Measurements from ENCODE around the gene ACE.
A peak's percentile ranks its signal among the peaks of the same experiment; 100 is the strongest.

Gene ACE

GRCh38 chr17:63533433-63534077, 56.7 kb downstream of the ACE start:
- H3K4me3 ChIP-seq (ENCODE audit: low read length): no peak overlapping the region
- no peak for TF ChIP-seq CTCF (conservative IDR thresholded peaks at IDR 0.05; ENCODE audit: low read depth, low read length)
- DNase-seq (ENCODE audit: low read depth): no peak

- TF ChIP-seq CTCF (conservative IDR thresholded peaks at IDR 0.05; ENCODE audit: low read depth, low read length): no peak
- no peak for DNase-seq (ENCODE audit: low read depth)
Observed at GRCh38 chr17:63534078-63534570, 57.3 kb downstream of the ACE start.

GRCh38 chr17:63534816-63535455, 58.1 kb downstream of the ACE start:
- no peak for TF ChIP-seq CTCF (conservative IDR thresholded peaks at IDR 0.05; ENCODE audit: low read depth, low read length)
- no peak for DNase-seq (ENCODE audit: low read depth)
- no peak overlapping the region for H3K4me3 ChIP-seq (ENCODE audit: low read length)

More at GRCh38 chr17:63534078-63534570, 57.3 kb downstream of the ACE start:
- no peak overlapping the region for H3K4me3 ChIP-seq (ENCODE audit: low read length)

GRCh38 chr17:63535640-63536039, 58.8 kb downstream of the ACE start:
- no peak for DNase-seq (ENCODE audit: low read depth)
- no peak overlapping the region for H3K4me3 ChIP-seq (ENCODE audit: low read length)
- TF ChIP-seq CTCF (conservative IDR thresholded peaks at IDR 0.05; ENCODE audit: low read depth, low read length): no peak

- no peak for DNase-seq (ENCODE audit: low read depth)
- no peak for TF ChIP-seq CTCF (conservative IDR thresholded peaks at IDR 0.05; ENCODE audit: low read depth, low read length)
- H3K4me3 ChIP-seq (ENCODE audit: low read length): no peak overlapping the region
Observed at GRCh38 chr17:63537001-63537400, 60.1 kb downstream of the ACE start.

- no peak for TF ChIP-seq CTCF (conservative IDR thresholded peaks at IDR 0.05; ENCODE audit: low read depth, low read length)
- H3K4me3 ChIP-seq (ENCODE audit: low read length): peak overlapping the region; percentile 10
- DNase-seq (ENCODE audit: low read depth): no peak
Observed at GRCh38 chr17:63537991-63538692, 61.3 kb downstream of the ACE start.

Data from retinal pigment epithelial cell (primary cell).